K562 (cell line): ENCODE data around the gene PCSK1. TPM values are rescaled to one million over a fixed set of nuclear protein-coding genes. Genes with fewer than 3 reads are reported as not detected.

Experiments used
- ATAC-seq: fragments of 200-7000 bp; cut with Tn5 transposase; 3 replicates; pipeline ENCODE4 v1.9.1; 2020; ENCODE audit warnings: moderate library complexity
- BruUV-seq: library from RNA; stranded (reverse); fragments of 400-500 nt; replicated peaks from 2 replicates; lab custom pipeline; 2021; lab: Mats Ljungman, UMichigan
- CTCF ChIA-PET: fragments of 300-600 bp; formaldehyde crosslinking; extraction: SDS; loops from one replicate; lab custom pipeline; 2021; ENCODE audit warnings: low intra/inter-chr PET ratio; lab: Yijun Ruan, JAX
- POLR2A ChIA-PET: fragments of 300-600, 350-650 bp; sonication (Branson Sonifier 250); formaldehyde crosslinking; extraction: SDS; loops from one replicate; lab custom pipeline; 2021; ENCODE audit warnings: antibody characterized with exemption, inconsistent platforms; lab: Yijun Ruan, JAX
- DNase-seq, 4 experiments: peaks; one replicate each; pipeline versions ENCODE4 v3.0.0 to v3.0.0-alpha.2; 2011 to 2018; ENCODE audit warnings: low spot score in 3 of 4, mixed read lengths in 3 of 4; ENCODE audit errors: extremely low read depth in 1 of 4
- FAIRE-seq: peaks from 2 replicates; lab custom pipeline; 2011; peaks lifted over from hg19 to GRCh38; lab: Jason Lieb, UNC
- H2AFZ ChIP-seq: 2 replicates; pipeline ENCODE4 v1.6.0; 2011; ENCODE audit warnings: low read depth, low read length, control low read depth, inconsistent platforms
- H3K27ac ChIP-seq: fragments of 200-600 bp; 3 replicates; pipeline ENCODE4 v1.8.0; 2011; ENCODE audit warnings: low read depth, mild to moderate bottlenecking, control low read depth, inconsistent platforms, low read length, moderate library complexity, mixed read lengths; ENCODE audit errors: extremely low read depth
- H3K27me3 ChIP-seq, 2 experiments: fragments of 300-600 bp in 1 of 2; 2 replicates in 1 of 2; 3 replicates in 1 of 2; pipeline versions ENCODE4 v1.6.0 to v1.8.0; 2011; ENCODE audit warnings: inconsistent platforms in 2 of 2, low read length in 2 of 2, mild to moderate bottlenecking in 1 of 2, mixed read lengths in 1 of 2, moderate library complexity in 1 of 2; ENCODE audit not compliant: control insufficient read depth in 2 of 2, insufficient read depth in 2 of 2
- H3K36me3 ChIP-seq: fragments of 300-600 bp; 3 replicates; pipeline ENCODE4 v1.8.0; 2011; ENCODE audit warnings: mild to moderate bottlenecking, low read length, inconsistent platforms; ENCODE audit not compliant: control insufficient read depth, insufficient read depth
- H3K4me1 ChIP-seq, 2 experiments: fragments of 200-600 bp in 1 of 2; replicated peaks in 1 of 2; 2 replicates in 1 of 2; 3 replicates in 1 of 2; pipeline versions ENCODE4 v1.5.1 to v1.8.0; 2011; ENCODE audit warnings: inconsistent platforms in 2 of 2, low read length in 2 of 2, mild to moderate bottlenecking in 1 of 2, mixed read lengths in 1 of 2, moderate library complexity in 1 of 2; ENCODE audit not compliant: control insufficient read depth in 2 of 2, insufficient read depth in 2 of 2
- H3K4me2 ChIP-seq: 2 replicates; pipeline ENCODE4 v1.6.1; 2011; ENCODE audit warnings: low read length, control low read depth, inconsistent platforms, mixed read lengths; ENCODE audit not compliant: insufficient read depth
- H3K4me3 ChIP-seq: fragments of 200-600 bp; sonication (generic), shearing (Covaris generic); 2 replicates; pipeline ENCODE4 v1.5.1; 2016; ENCODE audit warnings: control low read depth, inconsistent platforms
- H3K79me2 ChIP-seq: fragments of 200-600 bp; 3 replicates; pipeline ENCODE4 v1.8.0; 2011; ENCODE audit warnings: low read length, inconsistent platforms; ENCODE audit not compliant: control insufficient read depth, insufficient read depth
- H3K9ac ChIP-seq, 2 experiments: 2 replicates each; pipeline versions ENCODE4 v1.6.0 to v1.6.1; 2011; ENCODE audit warnings: low read depth in 2 of 2, low read length in 2 of 2, control low read depth in 1 of 2, inconsistent platforms in 1 of 2, mild to moderate bottlenecking in 1 of 2, mixed read lengths in 1 of 2; ENCODE audit not compliant: insufficient read depth in 1 of 2
- H3K9me1 ChIP-seq: one replicate; pipeline ENCODE4 v1.6.0; 2011; ENCODE audit warnings: inconsistent platforms, mild to moderate bottlenecking, low read length, moderate library complexity; ENCODE audit not compliant: control insufficient read depth, insufficient read depth
- H3K9me3 ChIP-seq: replicated peaks from 2 replicates; pipeline ENCODE4 v1.5.1; 2011; ENCODE audit warnings: low read depth, low read length, inconsistent platforms; ENCODE audit not compliant: control insufficient read depth, insufficient read depth
- H4K20me1 ChIP-seq: replicated peaks from 2 replicates; pipeline ENCODE4 v1.6.1; 2011; ENCODE audit warnings: low read length, inconsistent platforms, mixed read lengths; ENCODE audit not compliant: control insufficient read depth, insufficient read depth
- AFF1 ChIP-seq, 2 experiments: fragments of 450-650 bp; IDR thresholded peaks; 2 replicates each; pipeline ENCODE4 v1.6.1; 2018; ENCODE audit warnings: mild to moderate bottlenecking in 2 of 2, low read depth in 1 of 2; ENCODE audit not compliant: partially characterized antibody in 2 of 2
- ARHGAP35 ChIP-seq: fragments of 450-650 bp; IDR thresholded peaks from 2 replicates; pipeline ENCODE4 v1.6.1; 2018; ENCODE audit not compliant: partially characterized antibody
- BRF1 ChIP-seq: IDR thresholded peaks from 3 replicates; pipeline ENCODE4 v1.6.1; 2011; ENCODE audit warnings: borderline replicate concordance, mild to moderate bottlenecking; ENCODE audit not compliant: insufficient read length; ENCODE audit errors: extremely low read depth
- CHD1 ChIP-seq: fragments of 200-600 bp; sonication (generic); IDR thresholded peaks from one replicate; pipeline ENCODE4 v1.6.1; 2012; ENCODE audit warnings: mild to moderate bottlenecking, moderate library complexity, low read length, inconsistent platforms
- DIDO1 ChIP-seq: fragments of 450-650 bp; IDR thresholded peaks from 2 replicates; pipeline ENCODE4 v1.6.1; 2016; ENCODE audit warnings: low read depth, missing biosample characterization, missing genetic modification characterization
- FOXA3 ChIP-seq, 2 experiments: fragments of 450-650 bp in 1 of 2; sonication (generic) in 1 of 2; formaldehyde crosslinking; IDR thresholded peaks in 1 of 2; conservative IDR thresholded peaks in 1 of 2; 2 replicates each; pipeline versions ENCODE4 v1.4.0 to v1.8.0; 2020 to 2022; ENCODE audit warnings: mild to moderate bottlenecking in 2 of 2, missing genetic modification reagents in 1 of 2
- HNRNPLL ChIP-seq: fragments of 200-400 bp; formaldehyde crosslinking; IDR thresholded peaks from 2 replicates; pipeline ENCODE4 v1.6.1; 2017; ENCODE audit warnings: low read length, low read depth, mild to moderate bottlenecking; ENCODE audit not compliant: poor library complexity, severe bottlenecking
- NKRF ChIP-seq: fragments of 450-650 bp; IDR thresholded peaks from 2 replicates; pipeline ENCODE4 v1.6.1; 2016; ENCODE audit warnings: borderline replicate concordance
- RFX7 ChIP-seq: fragments of 250-450 bp; sonication (Bioruptor Pico); IDR thresholded peaks from 2 replicates; pipeline ENCODE4 v1.5.1; 2021; ENCODE audit warnings: mild to moderate bottlenecking
- SMC3 ChIP-seq: conservative IDR thresholded peaks from 2 replicates; pipeline ENCODE4 v1.6.1; 2011; ENCODE audit warnings: low read depth, low read length, improper control_type of control experiment; ENCODE audit not compliant: insufficient read depth
- TBL1XR1 ChIP-seq, 2 experiments: IDR thresholded peaks; 2 replicates each; pipeline ENCODE4 v1.6.1; 2012; ENCODE audit warnings: improper control_type of control experiment in 2 of 2, low read length in 2 of 2, mild to moderate bottlenecking in 1 of 2
- ZBTB26 ChIP-seq: fragments of 450-650 bp; formaldehyde crosslinking; IDR thresholded peaks from 2 replicates; pipeline ENCODE4 v1.4.0; 2022; ENCODE audit warnings: missing genetic modification characterization
- ZBTB33 ChIP-seq: sonication (generic); formaldehyde crosslinking; IDR thresholded peaks from 2 replicates; pipeline ENCODE4 v1.8.1; 2023; ENCODE audit warnings: mild to moderate bottlenecking, missing genetic modification reagents
- WGBS: fragments of 100-300 bp; shearing (Covaris generic); methylation state at CpG from one replicate; pipeline ENCODE4 v1.1.6; 2016; ENCODE audit warnings: low coverage, mixed read lengths; ENCODE audit not compliant: insufficient coverage; ENCODE audit errors: missing lambda C conversion rate; 5-methylcytosine and 5-hydroxymethylcytosine counted together
- in situ Hi-C: fragments of 300-500 bp; cut with MboI; formaldehyde crosslinking; loops from 4 replicates; pipeline ENCODE4 v1.15.0; 2018; ENCODE audit warnings: inconsistent platforms, mixed read lengths
- intact Hi-C: fragments of 100-400 bp; cut with micrococcal nuclease; formaldehyde crosslinking; loops from 2 replicates; pipeline ENCODE4 v1.14.2; 2022
- polyA plus RNA-seq, 8 experiments: library from polyadenylated mRNA; depleted of rRNA in 4 of 8; stranded (reverse) in 5 of 8; unstranded in 3 of 8; fragments of >200 nt; fragmentation: Nextera tagmentation in 2 of 8; fragmentation: Illumina TruSeq in 1 of 8; extraction: Ambion mirVana in 2 of 8; extraction: Trizol in 1 of 8; gene quantifications; 2 replicates each; pipeline versions ENCODE4 v1.2.1 to v1.2.3, GENCODE V29; 2011 to 2014; ENCODE audit warnings: inconsistent platforms in 1 of 8, missing spikeins in 1 of 8
- total RNA-seq, 7 experiments: library from RNA; depleted of rRNA in 6 of 7; stranded (reverse); fragments of >200 nt in 6 of 7; fragmentation: Illumina TruSeq in 2 of 7; extraction: Trizol in 2 of 7; gene quantifications; 2 replicates each; pipeline versions ENCODE4 v1.2.1 to v1.2.3, GENCODE V29; 2011 to 2021; ENCODE audit warnings: low replicate concordance in 1 of 7

PCSK1 gene
- total and polyA plus RNA-seq, 9 of the 15 experiments (the other 6 are each of a cell fraction or from before 2014, with no cell fraction given), result not detected

GRCh38 chr5:96396878-96397277 lies 36.2 kb downstream of the PCSK1 start:
- intact Hi-C loops (no loop called here), in situ Hi-C loops (no loop called here)
- ATAC-seq, result no peak
- FAIRE-seq, result no peak
- no peak overlapping the region for H2AFZ ChIP-seq
- no peak overlapping the region for H3K4me2 ChIP-seq
- H3K4me1 ChIP-seq, result no peaks in the 10 kb centered on the region
- H4K20me1 ChIP-seq, result no peaks in the 10 kb centered on the region
- ChIA-PET POLR2A (interaction anchor here (0.7 kb wide), 1 partner anchor 56 kb away, joined by 3 read pairs; no protein-coding TSS in a partner anchor), CTCF (no interaction called here)
- BruUV-seq, result no TSS peak
- no peak overlapping the region for H3K27ac ChIP-seq
- H3K27me3 ChIP-seq, result peaks cover 0 to 7% of the 10 kb centered on the region in 2 experiments; a peak in 3 of 5 replicates
- DNase-seq, result no peak
- 0% methylated on average over 1 of the region's 1 CpG for WGBS
- no peaks in the 10 kb centered on the region for H3K9me3 ChIP-seq
- H3K9ac ChIP-seq, result no peak overlapping the region
- no peaks in the 10 kb centered on the region for H3K9me1 ChIP-seq
- no peak overlapping the region for H3K4me3 ChIP-seq
- H3K36me3 ChIP-seq, result no peaks in the 10 kb centered on the region
- H3K79me2 ChIP-seq, result no peaks in the 10 kb centered on the region
- no peak for TF ChIP-seq DIDO1 (tag)
- TF ChIP-seq ZBTB33 (CRISPR knock-in tag), result no peak
- no peak for TF ChIP-seq NKRF
- TF ChIP-seq ZBTB26 (CRISPR knock-in tag), result no peak
- no peak for TF ChIP-seq ARHGAP35
- TF ChIP-seq SMC3, result no peak
- no peak for TF ChIP-seq CHD1
- no peak for TF ChIP-seq TBL1XR1 (IDR thresholded peaks at IDR 0.05; ENCODE audit: low read length in 2 of 2)
- TF ChIP-seq FOXA3 (CRISPR knock-in tag; conservative IDR thresholded peaks at IDR 0.05 in 1 of 2, IDR thresholded peaks at IDR 0.05 in 1 of 2), result no peak
- TF ChIP-seq RFX7 (CRISPR knock-in tag), result no peak
- no peak for TF ChIP-seq HNRNPLL
- no peak for TF ChIP-seq AFF1 (IDR thresholded peaks at IDR 0.05; ENCODE audit: low read depth in 1 of 2, partially characterized antibody in 2 of 2)
- no peak for TF ChIP-seq BRF1
